NB4 (cell line): ENCODE results near the gene PKD2.

ENCODE experiments used
- DNase-seq: peaks from one replicate; pipeline ENCODE4 v3.0.0; 2010; ENCODE audit warnings: low read depth
- H3K4me3 ChIP-seq: one replicate; pipeline ENCODE4 v1.5.1; 2011; ENCODE audit warnings: mild to moderate bottlenecking, low read depth, low read length, moderate library complexity
- CTCF ChIP-seq: IDR thresholded peaks from one replicate; pipeline ENCODE4 v1.5.1; 2012; ENCODE audit warnings: low read depth, low read length
- MAX ChIP-seq: IDR thresholded peaks from 2 replicates; pipeline ENCODE4 v1.6.1; 2011; ENCODE audit warnings: low read depth, low read length
- MYC ChIP-seq: IDR thresholded peaks from 2 replicates; pipeline ENCODE4 v1.6.1; 2011; ENCODE audit warnings: low read depth, low read length
- POLR2A ChIP-seq: IDR thresholded peaks from 2 replicates; pipeline ENCODE4 v1.6.1; 2011; ENCODE audit warnings: mild to moderate bottlenecking; ENCODE audit not compliant: insufficient read length; ENCODE audit errors: extremely low read depth

PKD2 gene

GRCh38 chr4:88005946-88006345 is 1.5 kb upstream of the PKD2 start:
- H3K4me3 ChIP-seq = no peak overlapping the region
- no peak for DNase-seq
- TF ChIP-seq CTCF = no peak
- no peak for TF ChIP-seq MYC
- no peak for TF ChIP-seq POLR2A

GRCh38 chr4:88006956-88007303 is 505 bp upstream of the PKD2 start:
- TF ChIP-seq MYC (no peak), CTCF (no peak), MAX (no peak), POLR2A (no peak)
- peak overlapping the region; percentile 13 for H3K4me3 ChIP-seq
- DNase-seq = no peak

GRCh38 chr4:88008122-88008742 is 797 bp downstream of the PKD2 start:
- H3K4me3 ChIP-seq = peak overlapping the region; percentile 82
- peak; percentile 57 for DNase-seq
- TF ChIP-seq MAX = no peak
- TF ChIP-seq POLR2A = no peak
- TF ChIP-seq MYC = no peak
- TF ChIP-seq CTCF = no peak

- TF ChIP-seq MYC (no peak), CTCF (no peak), MAX (no peak), POLR2A (no peak)
- DNase-seq = peak; percentile 38
Measured at GRCh38 chr4:88008743-88009171, 1.3 kb downstream of the PKD2 start.

GRCh38 chr4:88009871-88010270 is 2.4 kb downstream of the PKD2 start:
- no peak overlapping the region for H3K4me3 ChIP-seq
- no peak for DNase-seq
- TF ChIP-seq CTCF (no peak), MYC (no peak), POLR2A (no peak), MAX (no peak)

More at GRCh38 chr4:88008743-88009171, 1.3 kb downstream of the PKD2 start:
- H3K4me3 ChIP-seq = peak overlapping the region; percentile 82

- no peak for TF ChIP-seq POLR2A
- TF ChIP-seq CTCF = no peak
- DNase-seq = no peak
- H3K4me3 ChIP-seq = no peak overlapping the region
Measured at GRCh38 chr4:88010966-88011365, 3.5 kb downstream of the PKD2 start.
